ENCODE data around the gene GBA2.
A peak's percentile ranks its signal among the peaks of the same experiment; 100 is the strongest.

Gene GBA2

GRCh38 chr9:35763803-35764202 lies 14.8 kb upstream of the GBA2 start:
- DNase-seq, result no peak

GRCh38 chr9:35763181-35763580 lies 14.2 kb upstream of the GBA2 start:
- DNase-seq, result no peak

- DNase-seq, result no peak
Measured at GRCh38 chr9:35760651-35761050, 11.6 kb upstream of the GBA2 start.

- DNase-seq, result no peak
Measured at GRCh38 chr9:35759795-35760194, 10.8 kb upstream of the GBA2 start.

GRCh38 chr9:35758475-35759050 lies 9.5 kb upstream of the GBA2 start:
- no peak for DNase-seq

GRCh38 chr9:35757892-35758275 lies 8.9 kb upstream of the GBA2 start:
- DNase-seq, result no peak

- DNase-seq, result peak; percentile 50
Measured at GRCh38 chr9:35757226-35757891, 8.3 kb upstream of the GBA2 start.

GRCh38 chr9:35756275-35757225 lies 7.5 kb upstream of the GBA2 start:
- DNase-seq, result peak; percentile 92

GRCh38 chr9:35755071-35755470 lies 6.0 kb upstream of the GBA2 start:
- DNase-seq, result no peak

- no peak for DNase-seq
Measured at GRCh38 chr9:35754264-35754663, 5.2 kb upstream of the GBA2 start, which contains the start of gene MSMP. Gene MSMP (minus strand): TSS chr9:35754276. CDS start chr9:35754129, 147 bp downstream.

- DNase-seq, result no peak
Measured at GRCh38 chr9:35753466-35753865, 4.4 kb upstream of the GBA2 start.

- no peak for DNase-seq
Measured at GRCh38 chr9:35750256-35750531, 1.2 kb upstream of the GBA2 start.

- peak; percentile 60 for DNase-seq
Measured at GRCh38 chr9:35749515-35750255, 657 bp upstream of the GBA2 start.

- DNase-seq, result no peak
Measured at GRCh38 chr9:35748242-35748857, 678 bp downstream of the GBA2 start.

- no peak for DNase-seq
Measured at GRCh38 chr9:35746583-35746982, 2.4 kb downstream of the GBA2 start.

GRCh38 chr9:35745569-35745968 lies 3.5 kb downstream of the GBA2 start:
- DNase-seq, result no peak

- DNase-seq, result no peak
Measured at GRCh38 chr9:35743880-35744518, 5.0 kb downstream of the GBA2 start.

- no peak for DNase-seq
Measured at GRCh38 chr9:35743452-35743851, 5.6 kb downstream of the GBA2 start.

- no peak for DNase-seq
Measured at GRCh38 chr9:35741740-35742139, 7.3 kb downstream of the GBA2 start.

GRCh38 chr9:35740243-35740642 lies 8.8 kb downstream of the GBA2 start:
- no peak for DNase-seq

- DNase-seq, result no peak
Measured at GRCh38 chr9:35738924-35739323, 10.1 kb downstream of the GBA2 start.

- no peak for DNase-seq
Measured at GRCh38 chr9:35738186-35738585, 10.8 kb downstream of the GBA2 start.

Data from stimulated activated CD4-positive, alpha-beta T cell treated with anti-CD3 and anti-CD28 coated beads, Interleukin-15, amount 100 ng/mL, for 24 hours (primary cell).